ENCODE measurements around the gene SLC4A2. TPM values are rescaled to one million over a fixed set of nuclear protein-coding genes. Genes with fewer than 3 reads are reported as not detected.

SLC4A2 gene
- total RNA-seq, 1 donor from 2014 or later, result 66.5 TPM

- no peak overlapping the region for H3K4me3 ChIP-seq
- H3K27me3 ChIP-seq, result no peaks in the 10 kb centered on the region
- peaks cover 50% of the 10 kb centered on the region for H3K4me1 ChIP-seq
- H3K9me3 ChIP-seq, result no peaks in the 10 kb centered on the region
- H3K36me3 ChIP-seq, result no peaks in the 10 kb centered on the region
- TF ChIP-seq POLR2A (IDR thresholded peaks at IDR 0.05), result no peak
- TF ChIP-seq, protein P1, sequence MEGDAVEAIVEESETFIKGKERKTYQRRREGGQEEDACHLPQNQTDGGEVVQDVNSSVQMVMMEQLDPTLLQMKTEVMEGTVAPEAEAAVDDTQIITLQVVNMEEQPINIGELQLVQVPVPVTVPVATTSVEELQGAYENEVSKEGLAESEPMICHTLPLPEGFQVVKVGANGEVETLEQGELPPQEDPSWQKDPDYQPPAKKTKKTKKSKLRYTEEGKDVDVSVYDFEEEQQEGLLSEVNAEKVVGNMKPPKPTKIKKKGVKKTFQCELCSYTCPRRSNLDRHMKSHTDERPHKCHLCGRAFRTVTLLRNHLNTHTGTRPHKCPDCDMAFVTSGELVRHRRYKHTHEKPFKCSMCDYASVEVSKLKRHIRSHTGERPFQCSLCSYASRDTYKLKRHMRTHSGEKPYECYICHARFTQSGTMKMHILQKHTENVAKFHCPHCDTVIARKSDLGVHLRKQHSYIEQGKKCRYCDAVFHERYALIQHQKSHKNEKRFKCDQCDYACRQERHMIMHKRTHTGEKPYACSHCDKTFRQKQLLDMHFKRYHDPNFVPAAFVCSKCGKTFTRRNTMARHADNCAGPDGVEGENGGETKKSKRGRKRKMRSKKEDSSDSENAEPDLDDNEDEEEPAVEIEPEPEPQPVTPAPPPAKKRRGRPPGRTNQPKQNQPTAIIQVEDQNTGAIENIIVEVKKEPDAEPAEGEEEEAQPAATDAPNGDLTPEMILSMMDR (IDR thresholded peaks at IDR 0.05), result no peak
- TF ChIP-seq POLR2AphosphoS5 (IDR thresholded peaks at IDR 0.05; ENCODE audit: insufficient read depth in 1 of 2, low read depth in 1 of 2), result no peak
- no peak overlapping the region for H3K27ac ChIP-seq
- intact Hi-C loops (cut with DNase I), result loop anchor here (2.0 kb wide), 1 partner anchor 14 kb away; no protein-coding TSS in a partner anchor
- DNase-seq (ENCODE audit: extremely low spot score in 2 of 2), result no peak
Measured at GRCh38 chr7:151095123-151095797, 35.9 kb downstream of the SLC4A2 start.

DNA sequence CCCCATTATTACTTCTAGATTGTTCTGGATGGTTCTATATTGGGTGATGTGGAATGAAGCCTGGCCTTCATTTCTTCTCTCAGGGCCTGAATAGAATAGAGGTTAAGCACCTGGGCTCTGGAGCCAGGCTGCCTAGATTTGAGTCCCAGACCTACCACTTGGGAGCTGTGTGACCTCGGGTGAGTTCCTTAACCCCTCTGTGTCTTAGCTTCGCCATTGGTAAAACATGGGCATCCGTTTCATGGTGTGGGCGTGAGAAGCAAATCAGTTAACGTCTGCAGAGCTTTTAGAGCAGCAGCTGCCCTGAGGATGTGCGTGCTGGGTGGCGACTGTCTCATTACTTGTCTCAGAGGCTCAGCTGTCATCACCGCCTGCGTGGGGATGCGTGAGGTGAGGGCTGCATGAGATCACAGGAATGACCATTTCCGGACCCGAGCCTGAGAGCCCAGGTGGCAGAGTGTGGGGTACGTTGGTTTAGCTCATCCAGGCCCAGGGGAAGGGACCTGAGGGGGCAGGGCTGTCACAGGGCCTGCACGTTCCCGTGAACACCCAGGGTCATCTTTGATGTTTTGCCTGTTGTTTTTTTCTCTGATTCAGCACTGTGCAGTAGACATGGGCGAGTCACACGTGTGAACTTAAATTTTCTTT, 36.6 kb downstream of the SLC4A2 start:
- no peak overlapping the region for H3K27ac ChIP-seq
- TF ChIP-seq POLR2AphosphoS5 (IDR thresholded peaks at IDR 0.05; ENCODE audit: insufficient read depth in 1 of 2, low read depth in 1 of 2) (no peak), POLR2A (IDR thresholded peaks at IDR 0.05) (no peak)
- TF ChIP-seq, protein P1 (IDR thresholded peaks at IDR 0.05), result no peak
- H3K36me3 ChIP-seq, result no peaks in the 10 kb centered on the region
- no peaks in the 10 kb centered on the region for H3K27me3 ChIP-seq
- H3K4me3 ChIP-seq, result no peak overlapping the region
- no peak for DNase-seq (ENCODE audit: extremely low spot score in 2 of 2)
- no peaks in the 10 kb centered on the region for H3K9me3 ChIP-seq
- peaks cover 45% of the 10 kb centered on the region for H3K4me1 ChIP-seq
- intact Hi-C loops (cut with DNase I), result loop anchor here (2.0 kb wide), 1 partner anchor 13 kb away; no protein-coding TSS in a partner anchor

DNA sequence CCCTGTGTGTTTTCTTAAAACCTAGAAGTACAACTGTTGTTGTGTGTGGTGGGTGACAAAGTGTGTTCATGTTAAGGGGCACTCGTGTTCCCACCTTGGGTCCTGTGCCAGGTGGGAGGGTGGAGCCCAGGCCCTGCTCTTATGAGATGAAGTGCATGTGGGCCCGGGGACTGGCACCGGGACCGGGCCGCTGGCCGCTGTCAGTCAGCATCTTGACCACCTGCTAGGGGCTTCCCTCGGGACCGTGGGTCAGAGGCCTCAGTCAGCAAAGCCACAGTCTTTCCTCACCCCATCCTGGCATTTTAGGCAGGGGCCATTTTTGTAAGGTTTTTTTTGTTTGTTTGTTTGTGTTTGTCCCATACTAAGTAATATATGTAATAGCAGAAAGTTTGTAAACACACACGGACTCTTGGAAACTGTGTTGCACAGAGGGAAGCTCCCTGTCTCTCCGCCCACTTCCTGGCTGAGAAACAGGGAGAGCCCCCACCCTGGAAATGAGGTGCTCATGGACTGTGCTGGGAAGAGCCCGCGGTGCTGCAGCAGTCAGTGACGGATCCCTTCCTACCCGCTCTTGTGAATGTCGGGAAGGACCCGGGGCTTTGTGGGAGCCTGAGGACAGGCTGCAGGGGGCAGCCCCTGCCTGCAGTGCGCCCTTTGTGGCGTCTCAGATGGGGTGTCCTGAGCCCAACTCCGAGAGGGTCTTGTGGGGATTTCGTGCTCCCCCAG, 40.3 kb downstream of the SLC4A2 start:
- Histone ChIP-seq H3K4me3 (no peak overlapping the region), H3K27me3 (no peaks in the 10 kb centered on the region), H3K36me3 (no peaks in the 10 kb centered on the region), H3K4me1 (peaks cover 23% of the 10 kb centered on the region), H3K27ac (no peak overlapping the region), H3K9me3 (no peaks in the 10 kb centered on the region)
- TF ChIP-seq, protein P1 (IDR thresholded peaks at IDR 0.05), result no peak
- TF ChIP-seq POLR2A (IDR thresholded peaks at IDR 0.05) (no peak), POLR2AphosphoS5 (IDR thresholded peaks at IDR 0.05; ENCODE audit: insufficient read depth in 1 of 2, low read depth in 1 of 2) (no peak)
- DNase-seq (ENCODE audit: extremely low spot score in 2 of 2), result no peak
- intact Hi-C loops (cut with DNase I), result no loop called here

DNA sequence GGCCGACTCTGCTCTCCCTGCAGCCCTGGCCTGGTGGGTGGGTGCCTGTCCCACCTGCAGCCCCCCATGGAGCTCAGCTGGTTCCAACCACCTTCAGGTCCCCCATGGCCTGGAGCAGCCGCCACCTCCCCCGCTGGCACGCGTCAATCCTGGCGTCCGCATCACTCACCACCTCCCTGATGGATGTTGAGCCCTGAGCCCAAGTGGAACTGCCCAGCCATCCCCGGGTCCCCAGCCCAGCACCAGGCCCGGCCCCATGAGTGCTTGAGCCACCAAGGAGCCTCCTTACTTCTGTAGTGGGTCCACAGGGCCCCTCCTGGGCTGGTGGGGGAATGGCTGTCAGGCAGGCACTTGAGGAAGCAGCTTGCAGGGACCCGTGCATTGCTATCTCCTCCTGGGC, 41.5 kb downstream of the SLC4A2 start:
- H3K4me1 ChIP-seq, result peaks cover 24% of the 10 kb centered on the region
- TF ChIP-seq, protein P1 (IDR thresholded peaks at IDR 0.05), result no peak
- no peak for TF ChIP-seq POLR2A (IDR thresholded peaks at IDR 0.05)
- no peak for TF ChIP-seq POLR2AphosphoS5 (IDR thresholded peaks at IDR 0.05; ENCODE audit: insufficient read depth in 1 of 2, low read depth in 1 of 2)
- DNase-seq (ENCODE audit: extremely low spot score in 2 of 2), result no peak
- H3K36me3 ChIP-seq, result no peaks in the 10 kb centered on the region
- no peak overlapping the region for H3K27ac ChIP-seq
- intact Hi-C loops (cut with DNase I), result no loop called here
- H3K9me3 ChIP-seq, result no peaks in the 10 kb centered on the region
- no peaks in the 10 kb centered on the region for H3K27me3 ChIP-seq
- no peak overlapping the region for H3K4me3 ChIP-seq
